Omental fat pad (tissue), 4 donors: ENCODE results near the gene TRAF2. TPM values are rescaled to one million over a fixed set of nuclear protein-coding genes. Genes with fewer than 3 reads are reported as not detected.

Experiments used
- ATAC-seq: fragments of 150-250 bp; one replicate; pipeline ENCODE4 v1.9.1; 2016; ENCODE audit warnings: mild to moderate bottlenecking, moderate library complexity; ENCODE audit not compliant: low FRiP score
- DNase-seq: peaks from one replicate; pipeline ENCODE4 v3.0.0-alpha.2; 2019; ENCODE audit warnings: low spot score
- total RNA-seq, 4 donors: library from RNA; depleted of rRNA; stranded (reverse); fragments of >200 nt; gene quantifications; one replicate each; pipeline ENCODE4 v1.1.0, GENCODE V29; 2016
- TF ChIP-seq, protein P1 (sequence below), 3 donors: fragments of 450-650 bp; IDR thresholded peaks; one replicate each; pipeline ENCODE4 v1.5.1; 2016 to 2017; ENCODE audit warnings: antibody characterized with exemption in 3 of 3, mild to moderate bottlenecking in 3 of 3, moderate library complexity in 2 of 3

The TRAF2 gene
- total RNA-seq, 4 donors from 2014 or later, result 3.2 to 9.1 (median 5.1) TPM

- no peak for DNase-seq
- ATAC-seq, result no peak
- TF ChIP-seq, protein P1, sequence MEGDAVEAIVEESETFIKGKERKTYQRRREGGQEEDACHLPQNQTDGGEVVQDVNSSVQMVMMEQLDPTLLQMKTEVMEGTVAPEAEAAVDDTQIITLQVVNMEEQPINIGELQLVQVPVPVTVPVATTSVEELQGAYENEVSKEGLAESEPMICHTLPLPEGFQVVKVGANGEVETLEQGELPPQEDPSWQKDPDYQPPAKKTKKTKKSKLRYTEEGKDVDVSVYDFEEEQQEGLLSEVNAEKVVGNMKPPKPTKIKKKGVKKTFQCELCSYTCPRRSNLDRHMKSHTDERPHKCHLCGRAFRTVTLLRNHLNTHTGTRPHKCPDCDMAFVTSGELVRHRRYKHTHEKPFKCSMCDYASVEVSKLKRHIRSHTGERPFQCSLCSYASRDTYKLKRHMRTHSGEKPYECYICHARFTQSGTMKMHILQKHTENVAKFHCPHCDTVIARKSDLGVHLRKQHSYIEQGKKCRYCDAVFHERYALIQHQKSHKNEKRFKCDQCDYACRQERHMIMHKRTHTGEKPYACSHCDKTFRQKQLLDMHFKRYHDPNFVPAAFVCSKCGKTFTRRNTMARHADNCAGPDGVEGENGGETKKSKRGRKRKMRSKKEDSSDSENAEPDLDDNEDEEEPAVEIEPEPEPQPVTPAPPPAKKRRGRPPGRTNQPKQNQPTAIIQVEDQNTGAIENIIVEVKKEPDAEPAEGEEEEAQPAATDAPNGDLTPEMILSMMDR (IDR thresholded peaks at IDR 0.05), result no peak
Measured at GRCh38 chr9:136853596-136854112, 32.7 kb upstream of the TRAF2 start.

GRCh38 chr9:136854113-136854841 is 32.0 kb upstream of the TRAF2 start:
- no peak for ATAC-seq
- TF ChIP-seq, protein P1 (IDR thresholded peaks at IDR 0.05), result no peak
- no peak for DNase-seq

GRCh38 chr9:136854842-136855460 is 31.4 kb upstream of the TRAF2 start:
- DNase-seq (no peak), ATAC-seq (no peak)
- TF ChIP-seq, protein P1 (IDR thresholded peaks at IDR 0.05), result no peak

GRCh38 chr9:136855461-136856078 is 30.7 kb upstream of the TRAF2 start:
- DNase-seq (no peak), ATAC-seq (no peak)
- TF ChIP-seq, protein P1 (IDR thresholded peaks at IDR 0.05), result no peak

DNA sequence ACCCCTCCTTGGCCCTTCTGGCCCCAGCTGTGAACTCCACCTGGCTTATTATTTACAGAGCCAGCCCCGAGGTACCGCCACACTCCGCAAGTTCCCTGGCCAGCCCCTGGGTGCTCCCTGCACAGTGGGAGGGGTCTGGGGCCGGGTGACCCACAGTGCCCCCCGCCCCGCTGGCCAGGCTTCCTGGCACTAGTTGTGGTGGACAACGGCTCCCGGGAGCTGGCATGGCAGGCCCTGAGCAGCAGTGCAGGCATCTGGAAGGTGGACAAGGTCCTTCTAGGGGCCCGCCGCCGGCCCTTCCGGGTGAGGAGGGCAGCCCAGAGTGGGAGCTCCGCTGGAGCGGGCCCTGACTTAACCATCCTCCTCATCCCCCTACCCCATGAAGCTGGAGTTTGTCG is 30.2 kb upstream of the TRAF2 start:
- no peak for DNase-seq
- TF ChIP-seq, protein P1 (IDR thresholded peaks at IDR 0.05), result no peak
- ATAC-seq, result no peak

- DNase-seq (no peak), ATAC-seq (no peak)
- TF ChIP-seq, protein P1 (IDR thresholded peaks at IDR 0.05), result no peak
Measured at GRCh38 chr9:136856541-136857141, 29.7 kb upstream of the TRAF2 start.
